HG03045 (cell line): ENCODE measurements around the gene PPIF.

ENCODE experiments used
- ATAC-seq: cut with Tn5 transposase; IDR thresholded peaks from one replicate; pipeline ENCODE4 v1.9.1; 2021; ENCODE audit warnings: mild to moderate bottlenecking, moderate library complexity; ENCODE audit not compliant: unreplicated experiment

The PPIF gene

DNA sequence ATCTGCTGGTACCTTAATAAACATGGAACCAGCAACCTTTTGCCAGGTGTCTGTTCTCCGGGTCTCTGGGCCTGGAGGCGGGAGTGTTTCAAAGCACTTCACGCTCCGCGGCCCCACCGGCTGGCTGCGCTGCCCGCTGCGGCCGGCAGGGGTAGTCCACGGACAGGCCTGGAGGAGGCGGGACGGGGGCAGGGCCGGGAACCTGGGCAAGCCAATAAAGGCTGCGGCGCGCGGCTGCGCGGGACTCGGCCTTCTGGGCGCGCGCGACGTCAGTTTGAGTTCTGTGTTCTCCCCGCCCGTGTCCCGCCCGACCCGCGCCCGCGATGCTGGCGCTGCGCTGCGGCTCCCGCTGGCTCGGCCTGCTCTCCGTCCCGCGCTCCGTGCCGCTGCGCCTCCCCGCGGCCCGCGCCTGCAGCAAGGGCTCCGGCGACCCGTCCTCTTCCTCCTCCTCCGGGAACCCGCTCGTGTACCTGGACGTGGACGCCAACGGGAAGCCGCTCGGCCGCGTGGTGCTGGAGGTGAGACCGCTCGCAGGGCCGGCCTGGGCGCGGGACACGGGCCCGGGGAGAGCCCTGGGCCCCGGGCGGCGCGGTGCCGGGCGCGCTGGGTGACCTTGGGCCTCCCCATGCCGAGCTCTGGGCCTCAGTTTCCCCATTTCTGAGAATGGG, at the start of gene PPIF:
PPIF (plus strand) TSS at position 244 of the 668 bp plus-strand sequence; CDS start at position 324, 80 bp downstream.
- peak; percentile 71 for ATAC-seq

DNA sequence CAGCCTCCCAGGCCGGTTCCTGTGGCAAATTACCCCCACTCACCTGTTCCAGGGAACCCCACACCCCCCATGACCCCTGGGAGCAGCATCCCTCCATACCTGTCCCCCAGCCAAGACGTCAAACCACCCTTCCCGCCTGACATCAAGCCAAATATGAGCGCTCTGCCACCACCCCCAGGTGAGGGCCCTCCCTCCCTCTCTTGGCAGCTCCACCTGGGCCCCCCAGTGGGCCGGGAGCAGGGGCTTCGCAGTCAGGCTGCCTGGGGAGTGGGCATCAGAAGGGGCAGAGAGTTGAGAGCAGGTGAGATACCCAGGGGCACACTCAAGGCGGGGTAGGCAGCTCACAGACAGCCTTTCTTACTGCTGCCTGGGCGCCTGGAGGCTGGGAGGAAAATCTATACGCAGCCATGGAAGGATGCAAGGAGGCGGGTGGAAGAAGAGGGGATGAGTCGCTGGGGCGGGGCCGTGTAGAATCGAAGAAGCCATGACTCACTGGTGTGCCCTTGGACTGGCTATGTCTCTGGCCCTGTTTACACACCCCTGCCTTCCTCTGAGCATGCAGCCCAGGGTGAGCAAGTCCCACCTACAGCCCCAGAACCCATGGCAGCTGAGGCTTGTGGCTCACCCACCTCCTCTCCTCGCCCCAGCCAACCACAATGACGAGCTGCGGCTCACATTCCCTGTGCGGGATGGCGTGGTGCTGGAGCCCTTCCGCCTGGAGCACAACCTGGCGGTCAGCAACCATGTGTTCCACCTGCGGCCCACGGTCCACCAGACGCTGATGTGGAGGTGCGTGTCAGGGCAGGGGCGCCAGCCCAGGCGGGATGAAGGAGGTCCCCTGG, 48.6 kb upstream of the PPIF start:
- ATAC-seq, result no peak

DNA sequence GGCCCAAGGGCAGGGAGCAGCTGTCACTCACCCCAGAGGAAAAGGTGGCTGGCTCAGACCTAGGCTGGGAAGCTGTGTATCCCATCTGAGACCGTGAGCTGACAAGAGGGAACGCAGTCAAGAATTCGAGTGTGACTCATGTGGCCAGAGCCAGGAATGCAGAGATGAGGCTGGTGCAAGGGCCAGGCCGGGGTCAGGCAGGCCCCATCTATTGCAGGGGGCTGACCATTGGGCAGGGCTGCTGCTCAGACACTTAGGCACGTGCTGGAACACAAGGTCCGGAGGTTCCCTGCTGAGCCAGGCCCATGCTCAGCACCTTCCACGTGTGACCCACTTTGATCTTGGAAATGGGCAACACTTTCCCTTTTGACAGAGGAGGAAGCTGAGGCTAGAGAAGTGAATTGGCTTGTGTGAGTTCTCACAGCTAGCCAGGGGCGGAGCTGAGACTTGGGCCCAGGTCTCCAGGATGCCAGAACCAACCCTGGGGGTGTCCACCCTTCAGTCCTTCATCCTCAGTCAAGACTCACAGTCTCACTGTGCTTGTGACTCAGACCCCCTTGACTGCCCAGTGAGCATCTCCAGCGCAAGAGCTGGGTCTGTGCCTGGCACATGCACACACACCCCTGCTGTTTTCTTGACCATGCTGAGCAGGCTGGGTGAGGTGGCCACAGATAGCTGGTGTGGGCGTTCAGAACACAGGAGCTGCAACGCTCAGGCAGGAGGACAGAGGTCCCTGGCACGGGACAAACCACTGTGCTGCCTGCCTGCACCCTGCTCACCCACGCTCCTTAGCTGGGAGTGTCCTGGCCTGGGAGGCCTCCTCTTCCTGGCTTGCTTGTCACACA, 47.6 kb upstream of the PPIF start:
- no peak for ATAC-seq

DNA sequence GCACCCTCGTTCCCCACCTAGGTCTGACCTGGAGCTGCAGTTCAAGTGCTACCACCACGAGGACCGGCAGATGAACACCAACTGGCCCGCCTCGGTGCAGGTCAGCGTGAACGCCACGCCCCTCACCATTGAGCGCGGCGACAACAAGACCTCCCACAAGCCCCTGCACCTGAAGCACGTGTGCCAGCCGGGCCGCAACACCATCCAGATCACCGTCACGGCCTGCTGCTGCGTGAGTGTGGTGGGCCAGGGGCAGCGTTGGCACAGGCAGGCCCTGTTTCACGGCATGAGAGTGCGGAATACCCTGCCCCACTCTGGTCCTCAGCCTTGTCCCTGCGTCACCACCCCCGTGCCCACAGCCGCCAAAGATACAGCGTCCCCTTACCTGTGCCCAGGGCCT, 46.6 kb upstream of the PPIF start:
- ATAC-seq, result no peak

DNA sequence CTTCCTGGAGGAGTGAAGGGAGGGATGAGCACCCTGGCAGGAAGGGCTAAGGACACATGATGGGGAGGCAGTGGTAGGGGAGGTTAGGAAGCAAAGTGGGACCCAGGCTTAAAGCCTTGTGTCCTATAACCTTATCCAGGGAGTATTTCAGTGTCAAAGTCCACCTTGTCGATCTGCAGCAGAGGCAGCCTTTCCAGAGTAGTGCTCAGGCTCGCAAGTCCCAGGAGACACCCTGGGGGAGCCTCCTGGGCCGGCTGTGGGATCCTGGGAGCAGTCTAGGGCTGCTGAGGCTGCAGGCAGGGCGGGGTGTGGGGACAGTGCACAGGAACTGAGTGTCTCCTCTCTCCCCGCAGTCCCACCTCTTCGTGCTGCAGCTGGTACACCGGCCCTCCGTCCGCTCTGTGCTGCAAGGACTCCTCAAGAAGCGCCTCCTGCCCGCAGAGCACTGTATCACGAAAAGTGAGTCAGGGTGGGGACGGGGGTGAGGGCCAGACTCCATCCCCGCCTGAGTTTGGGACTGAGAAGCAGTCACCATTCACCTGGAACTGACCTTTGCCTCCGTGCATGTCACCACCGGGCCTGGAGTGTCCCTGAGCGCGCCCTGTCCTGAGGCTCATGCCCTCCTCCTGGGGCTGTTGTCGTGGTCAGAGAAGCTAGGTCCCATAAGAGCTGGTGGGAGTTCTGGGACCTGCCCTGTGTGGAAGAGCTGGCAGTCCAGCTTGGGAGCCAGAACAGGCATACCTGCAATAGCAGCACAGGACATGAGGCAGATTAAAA, 45.3 kb upstream of the PPIF start:
- ATAC-seq, result no peak

DNA sequence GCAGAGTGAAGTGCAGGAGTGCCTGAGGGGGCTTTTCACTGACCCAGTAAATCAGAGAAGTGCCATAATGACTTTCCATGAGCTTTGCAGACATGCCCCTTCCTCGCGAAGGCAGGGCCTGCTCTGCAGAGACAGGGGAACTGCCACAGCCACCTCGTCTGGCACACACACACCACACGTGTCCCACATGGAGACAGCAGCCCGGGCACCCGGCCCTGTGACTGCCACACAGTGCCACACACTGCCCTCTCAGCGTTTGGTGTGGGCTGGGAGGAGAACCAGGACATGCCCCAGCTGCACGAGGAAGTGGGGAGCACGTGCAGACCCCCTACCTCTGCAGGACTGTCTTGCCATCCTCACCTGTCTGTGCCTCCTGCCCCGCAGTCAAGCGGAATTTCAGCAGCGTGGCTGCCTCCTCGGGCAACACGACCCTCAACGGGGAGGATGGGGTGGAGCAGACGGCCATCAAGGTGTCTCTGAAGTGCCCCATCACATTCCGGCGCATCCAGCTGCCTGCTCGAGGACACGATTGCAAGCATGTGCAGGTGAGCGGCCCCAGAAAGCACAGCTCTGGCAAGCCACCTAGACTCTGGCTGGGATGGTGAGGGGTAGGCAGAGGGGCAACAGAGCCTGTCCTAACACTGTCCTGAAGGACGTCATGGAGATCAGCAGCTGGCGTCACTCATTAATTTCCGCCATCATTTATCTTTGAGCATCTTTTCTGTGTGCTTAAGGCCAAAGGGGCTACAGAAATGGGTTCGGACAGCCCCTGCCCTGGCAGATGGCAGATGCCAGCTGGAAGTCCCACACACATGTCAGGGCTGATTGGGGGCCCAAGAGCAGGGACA, 43.4 kb upstream of the PPIF start:
- no peak for ATAC-seq

DNA sequence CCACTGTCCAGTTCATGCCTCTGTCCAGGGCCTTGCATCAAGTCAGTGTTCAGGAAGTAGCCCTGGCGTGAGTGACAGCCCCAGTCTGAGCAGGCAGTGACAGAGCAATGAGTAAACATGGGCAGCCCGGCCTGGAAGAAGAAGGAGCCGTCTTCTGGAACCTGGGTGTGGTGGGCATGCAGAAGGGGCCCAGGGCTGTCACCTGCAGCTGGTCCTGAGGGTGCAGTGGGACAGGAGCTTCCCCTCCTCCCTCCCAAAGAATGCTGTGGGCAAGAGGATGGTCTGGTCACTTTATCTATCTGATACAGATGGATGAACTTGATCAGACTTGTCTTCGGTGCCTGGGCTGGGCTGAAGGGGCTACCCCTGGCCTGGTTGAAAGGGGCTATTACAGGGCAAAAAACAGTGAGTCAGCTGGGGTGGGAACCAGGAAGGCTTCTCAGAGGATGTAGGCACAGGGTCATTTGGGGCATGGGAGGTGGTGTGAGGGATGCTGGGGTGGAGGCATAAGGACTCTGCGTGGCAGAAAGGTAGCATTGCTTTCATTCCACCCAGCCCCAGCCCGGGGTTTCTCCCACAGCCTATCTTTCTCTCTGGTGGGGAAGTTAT, 42.7 kb upstream of the PPIF start:
- no peak for ATAC-seq

DNA sequence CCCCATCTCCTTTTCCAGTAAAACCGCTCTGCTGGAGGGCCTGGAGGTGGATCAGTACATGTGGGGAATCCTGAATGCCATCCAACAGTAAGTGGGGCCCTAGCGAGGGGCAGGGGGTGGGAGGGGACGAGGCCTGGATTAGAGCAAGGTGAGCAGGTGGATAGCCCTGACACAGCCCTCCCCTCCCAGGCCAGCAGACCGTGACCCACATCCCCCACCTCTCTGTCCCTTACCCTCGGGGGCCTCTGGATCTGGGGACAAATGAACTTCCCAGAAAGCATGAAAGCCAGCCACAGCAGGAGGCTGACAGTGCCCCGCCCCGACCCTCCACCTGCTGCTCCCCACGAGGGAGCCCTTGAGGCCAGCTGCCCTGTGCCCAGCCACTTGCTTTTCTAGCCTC, 41.8 kb upstream of the PPIF start:
- ATAC-seq, result no peak

DNA sequence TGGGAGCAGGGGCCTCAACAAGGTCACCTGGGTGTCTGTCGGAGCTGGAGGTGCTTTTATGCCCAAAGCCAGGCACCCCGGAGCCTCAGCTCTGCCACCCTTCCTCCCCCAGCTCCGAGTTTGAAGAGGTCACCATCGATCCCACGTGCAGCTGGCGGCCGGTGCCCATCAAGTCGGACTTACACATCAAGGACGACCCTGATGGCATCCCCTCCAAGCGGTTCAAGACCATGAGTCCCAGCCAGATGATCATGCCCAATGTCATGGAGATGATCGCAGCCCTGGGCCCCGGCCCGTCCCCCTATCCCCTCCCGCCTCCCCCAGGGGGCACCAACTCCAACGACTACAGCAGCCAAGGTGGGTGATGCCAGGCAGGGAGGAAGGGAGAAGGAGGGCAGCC, 41.3 kb upstream of the PPIF start:
- ATAC-seq, result no peak

DNA sequence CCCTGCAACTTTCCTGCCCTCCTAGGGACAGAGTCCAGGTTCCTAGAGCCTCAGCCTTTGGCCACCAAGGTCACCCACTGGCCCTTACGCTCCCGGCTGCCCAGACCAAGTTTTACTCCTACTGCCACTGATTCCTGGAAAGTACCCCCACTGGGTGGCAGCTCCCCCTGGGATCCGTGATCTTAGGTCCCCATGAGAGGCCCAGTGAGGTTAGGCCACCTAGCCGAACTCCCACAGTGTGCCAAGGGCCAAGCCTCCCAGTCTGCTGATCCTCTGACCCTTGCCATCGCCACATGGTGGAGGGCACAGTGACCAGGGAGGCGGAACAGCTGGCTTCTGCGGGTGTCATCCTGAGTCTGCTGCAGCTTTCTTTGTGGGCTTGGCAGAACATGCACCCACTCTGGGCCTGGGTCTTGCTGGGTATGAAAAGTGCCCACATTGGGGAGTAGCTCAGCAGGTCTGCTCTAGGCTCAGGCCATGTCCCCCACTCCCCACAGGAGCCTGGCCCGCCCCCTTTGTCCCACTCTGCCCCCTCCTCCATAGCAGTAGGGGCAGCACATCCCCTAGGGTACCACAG, 40.5 kb upstream of the PPIF start:
- no peak for ATAC-seq

DNA sequence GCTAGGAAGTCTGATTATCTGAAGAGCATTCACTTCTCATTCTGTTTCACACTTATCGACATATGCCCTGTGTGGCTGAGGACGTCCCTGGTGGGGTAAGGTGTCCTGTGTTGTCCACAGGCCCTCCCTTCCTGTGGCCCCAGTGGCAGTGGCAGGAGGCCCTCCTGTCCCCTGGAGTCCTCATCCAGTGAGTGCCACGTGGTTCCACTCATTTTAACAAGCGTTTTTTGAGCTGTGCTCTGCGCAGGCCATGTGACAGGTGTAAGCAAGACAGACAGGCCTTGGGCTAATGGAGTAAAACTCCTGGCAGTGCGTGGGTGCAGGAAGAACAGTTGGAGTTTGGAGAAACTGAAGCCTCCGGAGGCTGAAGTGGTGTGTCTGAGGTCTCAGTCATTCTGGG, 39.3 kb upstream of the PPIF start:
- no peak for ATAC-seq

DNA sequence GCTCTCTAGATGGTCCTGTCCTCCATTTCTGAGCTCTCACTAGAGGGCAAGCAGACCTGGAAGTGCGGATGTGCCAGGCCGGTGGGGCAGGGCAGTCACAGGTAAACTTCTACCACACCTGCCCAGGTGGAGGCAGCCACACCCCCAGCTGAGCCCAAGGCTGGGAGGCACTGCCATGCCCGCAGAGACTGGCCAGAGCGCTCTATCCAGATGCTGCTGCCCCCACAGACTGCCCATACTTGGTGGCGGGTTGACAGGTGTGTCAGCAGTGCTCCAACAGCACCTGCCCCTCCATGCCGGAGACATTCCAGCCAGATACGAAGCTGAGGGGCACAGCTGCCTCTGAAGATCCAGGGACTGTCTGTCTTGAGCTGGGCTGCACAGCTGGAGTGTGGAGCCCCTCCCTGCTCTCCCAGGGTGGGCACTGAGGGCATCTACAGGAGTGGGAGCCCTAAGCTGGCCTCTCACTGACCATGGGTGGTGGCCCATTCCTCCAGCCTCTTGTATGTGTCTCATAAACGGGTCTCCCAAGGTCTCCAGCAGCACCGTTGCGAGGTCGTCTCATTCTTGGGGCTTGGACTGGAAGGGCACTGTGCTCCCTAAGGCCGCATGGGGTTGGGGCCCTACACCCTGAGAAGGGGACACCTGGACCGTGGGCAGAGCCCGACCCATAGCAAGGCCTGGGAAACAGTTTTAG, 38.2 kb upstream of the PPIF start:
- ATAC-seq, result no peak

DNA sequence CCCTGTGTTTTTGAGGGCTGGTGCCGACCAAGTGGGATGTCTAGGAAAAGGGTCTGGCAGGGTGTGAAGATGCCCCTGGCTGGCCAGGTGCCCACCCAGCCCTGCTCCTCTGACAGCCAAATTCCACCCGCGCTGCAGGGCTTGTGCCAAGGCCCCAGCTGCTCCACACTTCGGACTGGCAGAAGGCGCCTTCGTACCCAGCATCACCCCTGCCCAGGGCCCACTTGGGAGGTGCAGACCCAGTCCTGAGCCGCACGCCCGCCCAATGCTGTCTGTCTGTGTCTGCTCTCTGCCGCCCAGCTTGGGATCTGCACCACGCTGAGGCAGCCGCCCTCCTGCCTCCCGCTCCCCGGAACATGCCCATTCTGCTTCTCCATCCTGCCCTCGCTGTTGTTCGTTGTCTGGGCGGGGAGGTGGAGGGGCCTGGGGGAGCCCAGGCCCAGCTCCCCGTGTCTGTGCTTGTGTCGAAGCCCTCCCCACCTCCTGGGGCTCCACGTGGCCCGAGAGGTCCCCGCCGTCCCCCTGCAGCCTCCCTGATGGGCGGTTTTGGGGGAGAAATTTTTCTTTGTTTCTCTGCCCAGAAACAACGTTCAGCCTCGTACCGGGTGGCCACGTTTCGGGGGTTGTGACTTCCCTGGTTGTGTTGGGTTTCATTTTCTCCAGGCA, 36.9 kb upstream of the PPIF start:
- ATAC-seq, result no peak

DNA sequence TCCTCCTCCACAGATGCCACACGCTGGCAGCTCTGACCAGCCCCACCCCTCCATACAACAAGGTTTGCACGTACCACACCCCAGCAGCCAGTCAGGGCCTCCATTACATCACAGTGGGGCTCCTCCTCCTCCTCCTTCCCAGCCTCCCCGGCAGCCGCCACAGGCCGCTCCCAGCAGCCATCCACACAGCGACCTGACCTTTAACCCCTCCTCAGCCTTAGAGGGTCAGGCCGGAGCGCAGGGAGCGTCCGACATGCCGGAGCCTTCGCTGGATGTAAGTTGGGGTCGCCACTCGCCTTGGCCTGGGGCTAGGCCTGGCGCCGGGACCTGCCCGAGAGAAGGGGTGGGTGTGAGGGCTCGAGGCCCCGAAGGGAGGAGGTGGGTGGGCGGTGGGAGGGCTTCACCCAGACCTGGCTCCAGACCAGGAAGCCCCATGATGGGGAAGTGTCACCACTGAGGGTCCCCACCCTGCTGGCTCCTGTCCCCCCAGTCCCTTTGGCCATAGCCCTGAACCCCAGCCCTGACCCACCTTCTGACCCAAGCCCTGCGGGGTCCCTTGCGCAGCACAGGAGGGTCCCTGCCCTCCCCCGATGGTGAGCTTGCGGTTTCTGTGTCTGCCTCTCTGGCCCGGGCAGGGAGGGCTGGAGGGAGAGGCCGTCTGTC, 36.2 kb upstream of the PPIF start:
- no peak for ATAC-seq

DNA sequence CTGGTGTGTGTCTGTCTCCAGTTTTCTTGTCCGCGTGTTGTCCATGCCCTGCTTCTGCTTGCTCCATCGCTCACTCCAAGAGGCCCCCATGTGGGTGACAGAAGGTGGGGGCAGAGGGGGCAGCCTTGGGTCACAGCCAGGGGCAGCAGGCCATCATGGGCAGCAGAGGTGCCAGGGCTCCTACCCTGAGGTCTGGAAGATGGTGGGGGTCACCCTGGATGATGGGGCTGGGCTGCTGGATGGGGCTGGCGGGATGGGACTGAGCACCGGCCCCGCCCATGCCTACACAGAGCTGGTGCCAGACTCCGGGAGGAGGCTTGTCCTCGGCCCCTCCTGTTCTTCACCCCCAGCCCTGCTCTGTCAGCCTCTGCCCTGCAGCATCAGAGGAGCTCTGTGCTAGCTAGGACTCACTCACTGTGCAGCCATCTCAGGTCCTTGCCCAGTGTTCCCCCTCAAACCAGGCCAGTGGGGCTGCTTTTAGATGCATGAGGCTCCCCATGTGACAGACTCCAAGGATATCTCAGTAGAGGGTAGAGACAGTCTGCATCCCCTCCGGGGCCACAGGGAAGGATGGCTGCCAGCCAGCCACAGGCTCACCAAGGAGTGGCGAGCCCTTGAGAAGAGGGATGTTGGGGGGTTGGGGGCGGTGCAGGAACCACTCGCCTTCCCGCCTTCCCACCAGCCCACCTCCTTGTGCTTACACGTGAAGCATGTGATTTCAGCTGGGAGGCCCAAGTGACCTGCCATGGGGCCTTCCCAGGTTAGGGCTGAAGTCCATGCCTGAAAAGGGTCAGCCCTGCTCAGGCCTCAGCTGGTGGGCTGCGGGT, 35.5 kb upstream of the PPIF start:
- ATAC-seq, result no peak

DNA sequence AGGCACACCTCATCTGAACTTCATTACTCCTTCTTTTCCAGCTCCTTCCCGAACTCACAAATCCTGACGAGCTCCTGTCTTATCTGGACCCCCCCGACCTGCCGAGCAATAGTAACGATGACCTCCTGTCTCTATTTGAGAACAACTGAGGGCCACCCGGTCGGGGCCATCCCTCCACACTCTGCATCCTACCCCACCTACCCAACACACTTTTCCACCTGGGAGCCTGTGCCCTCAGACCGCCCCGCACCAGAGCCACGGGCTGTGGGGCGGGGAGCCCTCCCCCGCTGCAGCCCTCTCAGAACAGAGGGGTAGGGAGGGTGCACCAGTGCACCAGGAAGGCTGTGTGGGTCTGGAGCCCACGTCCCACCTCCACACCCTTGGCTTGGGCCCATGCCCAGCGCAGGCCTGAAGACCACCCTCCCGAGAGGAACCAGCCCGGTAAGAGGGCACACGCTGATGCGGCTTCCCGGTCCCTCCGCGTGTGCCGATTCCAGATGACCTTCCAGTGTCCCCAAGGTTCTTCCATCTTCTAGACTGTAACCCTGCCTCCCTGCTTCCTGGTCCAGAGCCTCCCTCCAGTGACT, 34.6 kb upstream of the PPIF start:
- ATAC-seq, result no peak
